Heart left ventricle (tissue), 13 donors: ENCODE data around the gene PLEKHG3.

Experiments used
- CTCF ChIP-seq, 12 donors: fragments of 200-600 bp; sonication (generic) in 4 of 12; IDR thresholded peaks; one replicate each; pipeline versions ENCODE4 v1.5.0 to v1.8.0; 2018 to 2022; ENCODE audit warnings: antibody characterized with exemption in 12 of 12, mild to moderate bottlenecking in 5 of 12
- POLR2A ChIP-seq, 2 donors: fragments of 450-650 bp; IDR thresholded peaks; one replicate each; pipeline ENCODE4 v1.6.1; 2017; ENCODE audit warnings: antibody characterized with exemption in 2 of 2, mild to moderate bottlenecking in 2 of 2, moderate library complexity in 2 of 2
- donor health status: ischemic (EF 13 %, LVEDD 7.1; RV severe dilation, severe dysfunction).
- donor health status: DM: no; HTN: yes; CAD: no.
- donor health status: DM: no; HTN: no; CAD: no.
- donor health status: ischemic (EF 25% LVEDD 6.9; RV normal size, moderate dysfunction).
- donor health status: ischemic (EF 25% LVEDD 5.7; RV mildly dilated, moderate dysfunction).
- donor health status: ischemic (EF 35%, LVEDD 5.7; RV mildly dilated, moderate dysfunction).
- donor health status: nonischemic (EF 11% LVEDD 7.7; RV severe dilation, severe dysfunction).
- donor health status: DM: yes; HTN: yes; CAD: no.
- donor health status: PGD.
- donor health status: ischemic (EF 29% LVEDD 5.4; RV normal size, mild dysfunction).
- donor health status: nonischemic (EF 23%, LVEDD 6.1; RV moderate dilation, normal function).

DNA sequence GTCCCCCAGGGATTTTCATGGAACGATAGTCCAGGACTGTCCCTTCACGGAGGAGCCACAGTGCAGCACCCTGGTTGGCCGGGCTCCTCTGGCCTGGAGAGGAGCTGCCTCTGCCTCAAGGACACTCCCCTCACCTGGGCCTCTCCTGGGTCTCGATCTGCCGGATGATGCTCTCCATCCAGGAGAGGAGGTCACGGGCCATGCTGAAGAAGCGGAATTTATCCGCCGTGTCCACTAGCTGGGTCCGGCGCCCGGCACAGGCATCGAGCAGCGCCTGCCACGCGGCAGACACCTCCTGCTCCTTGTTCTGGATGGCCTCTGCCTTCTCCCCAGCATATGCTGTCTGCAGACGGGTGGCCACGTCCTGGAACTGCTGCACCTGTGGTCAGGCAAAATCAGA, 66.5 kb downstream of the PLEKHG3 start:
- no peak for TF ChIP-seq CTCF (IDR thresholded peaks at IDR 0.05)
- TF ChIP-seq POLR2A (IDR thresholded peaks at IDR 0.05), result no peak
